Fibroblast of upper back skin (primary cell): ENCODE results near the gene ADAM12.
A peak's percentile ranks its signal among the peaks of the same experiment; 100 is the strongest.

Experiments used
- DNase-seq: peaks from one replicate; pipeline ENCODE4 v3.0.0-alpha.2; 2013

Gene ADAM12, protein sequence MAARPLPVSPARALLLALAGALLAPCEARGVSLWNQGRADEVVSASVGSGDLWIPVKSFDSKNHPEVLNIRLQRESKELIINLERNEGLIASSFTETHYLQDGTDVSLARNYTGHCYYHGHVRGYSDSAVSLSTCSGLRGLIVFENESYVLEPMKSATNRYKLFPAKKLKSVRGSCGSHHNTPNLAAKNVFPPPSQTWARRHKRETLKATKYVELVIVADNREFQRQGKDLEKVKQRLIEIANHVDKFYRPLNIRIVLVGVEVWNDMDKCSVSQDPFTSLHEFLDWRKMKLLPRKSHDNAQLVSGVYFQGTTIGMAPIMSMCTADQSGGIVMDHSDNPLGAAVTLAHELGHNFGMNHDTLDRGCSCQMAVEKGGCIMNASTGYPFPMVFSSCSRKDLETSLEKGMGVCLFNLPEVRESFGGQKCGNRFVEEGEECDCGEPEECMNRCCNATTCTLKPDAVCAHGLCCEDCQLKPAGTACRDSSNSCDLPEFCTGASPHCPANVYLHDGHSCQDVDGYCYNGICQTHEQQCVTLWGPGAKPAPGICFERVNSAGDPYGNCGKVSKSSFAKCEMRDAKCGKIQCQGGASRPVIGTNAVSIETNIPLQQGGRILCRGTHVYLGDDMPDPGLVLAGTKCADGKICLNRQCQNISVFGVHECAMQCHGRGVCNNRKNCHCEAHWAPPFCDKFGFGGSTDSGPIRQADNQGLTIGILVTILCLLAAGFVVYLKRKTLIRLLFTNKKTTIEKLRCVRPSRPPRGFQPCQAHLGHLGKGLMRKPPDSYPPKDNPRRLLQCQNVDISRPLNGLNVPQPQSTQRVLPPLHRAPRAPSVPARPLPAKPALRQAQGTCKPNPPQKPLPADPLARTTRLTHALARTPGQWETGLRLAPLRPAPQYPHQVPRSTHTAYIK

DNA sequence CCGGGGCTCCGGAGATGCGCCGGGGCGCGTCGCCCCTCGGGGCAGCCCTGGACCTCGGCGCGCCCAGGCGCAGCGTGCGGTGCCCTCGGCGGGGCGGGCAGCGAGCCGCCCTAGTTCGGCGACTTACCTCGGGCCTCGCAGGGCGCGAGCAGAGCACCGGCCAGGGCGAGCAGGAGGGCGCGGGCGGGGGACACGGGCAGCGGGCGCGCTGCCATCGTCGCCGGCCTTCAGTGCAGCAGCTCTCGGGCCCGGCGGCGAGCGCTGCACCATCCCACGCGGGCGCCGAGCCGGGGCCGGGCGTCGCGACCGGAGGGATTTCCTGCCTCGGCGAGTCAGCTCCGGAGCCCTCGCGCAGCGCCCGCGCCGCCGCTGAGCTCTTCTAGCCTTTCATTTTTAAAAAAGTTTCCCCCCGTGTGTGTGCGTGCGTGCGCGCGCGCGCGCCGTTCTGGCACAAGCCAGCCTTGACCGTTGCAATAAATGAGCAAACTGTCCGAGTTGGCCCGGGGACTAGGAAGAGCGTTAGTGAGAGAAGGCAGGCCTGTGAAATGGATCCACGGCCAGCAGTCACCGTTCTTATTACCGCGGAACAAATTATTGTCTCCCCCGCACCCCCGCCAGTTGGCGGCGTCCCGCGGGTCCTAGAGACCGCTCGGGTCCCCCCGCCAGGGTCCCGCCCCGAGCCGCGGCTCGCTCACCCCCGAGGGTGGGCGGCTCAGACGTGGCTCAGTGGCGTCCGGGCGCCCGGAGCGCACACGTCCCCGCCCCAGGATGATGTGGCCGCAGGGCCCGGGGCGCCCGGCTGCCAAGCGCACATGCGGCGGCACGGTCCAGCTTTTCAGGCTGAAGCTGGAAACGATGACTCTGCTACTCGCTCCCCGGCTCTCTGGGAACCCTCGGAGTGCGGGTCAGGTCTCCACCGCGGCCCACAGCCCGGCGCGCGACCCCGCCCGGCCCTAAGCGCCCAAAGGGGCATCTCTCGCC lies at the start of gene ADAM12:
TSS of gene ADAM12 (minus strand) at position 547 of the 981 bp plus-strand sequence. CDS start at position 215, 332 bp downstream.
- DNase-seq = peak; percentile 67

DNA sequence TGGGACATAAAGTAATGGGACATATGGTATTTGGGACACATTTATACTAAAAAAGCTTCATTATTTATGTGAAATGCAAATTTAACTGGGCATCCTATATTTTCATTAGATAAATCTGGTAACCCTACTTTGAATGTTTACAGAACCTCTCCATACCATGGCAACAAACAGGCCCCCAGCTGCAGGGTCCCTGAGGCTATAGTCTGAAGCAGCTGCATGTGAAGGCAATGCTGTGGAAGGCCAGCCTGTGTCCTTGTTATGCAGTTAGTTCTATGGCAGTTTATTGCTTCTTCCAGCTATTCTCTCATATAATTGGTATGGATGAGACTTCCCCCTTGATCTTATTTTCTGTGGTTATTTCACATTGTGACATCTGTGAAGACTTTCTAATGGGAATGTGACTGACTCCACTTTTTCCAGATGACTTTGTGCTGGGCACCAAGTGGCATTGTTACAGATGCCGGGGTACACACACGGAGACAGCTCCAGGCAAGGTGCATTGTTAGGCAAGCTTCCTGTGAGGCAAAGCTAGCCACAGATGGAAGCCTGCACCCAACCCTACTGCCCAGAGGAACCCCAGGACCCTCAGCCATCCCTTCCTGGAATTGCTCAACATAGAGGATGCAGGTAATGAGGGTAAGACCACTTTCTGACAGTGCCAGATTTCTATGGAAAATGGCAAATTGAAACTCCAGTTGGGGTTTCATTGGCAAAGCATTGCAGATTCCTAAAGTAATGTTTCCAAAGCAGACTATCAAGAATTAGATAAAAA lies 49.5 kb upstream of the ADAM12 start:
- no peak for DNase-seq

DNA sequence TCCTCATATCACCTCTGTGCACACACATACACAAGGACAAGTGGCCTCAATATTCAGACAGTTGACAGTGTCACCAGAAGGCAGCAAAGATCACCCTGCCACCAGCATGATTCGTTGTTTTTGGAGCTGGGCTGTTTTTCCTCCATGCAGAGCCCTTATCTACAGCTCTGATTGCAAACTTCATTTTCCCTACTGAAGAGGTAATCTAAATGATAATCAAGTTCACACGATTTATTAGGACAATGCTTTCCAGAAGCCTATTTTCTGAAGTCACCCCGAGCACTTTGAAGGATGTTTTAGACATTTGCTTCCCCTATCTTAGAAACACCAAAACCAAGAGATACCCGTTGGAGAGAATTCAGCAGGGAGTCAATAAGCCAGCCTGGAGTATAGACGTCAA lies 46.0 kb upstream of the ADAM12 start:
- DNase-seq = no peak

DNA sequence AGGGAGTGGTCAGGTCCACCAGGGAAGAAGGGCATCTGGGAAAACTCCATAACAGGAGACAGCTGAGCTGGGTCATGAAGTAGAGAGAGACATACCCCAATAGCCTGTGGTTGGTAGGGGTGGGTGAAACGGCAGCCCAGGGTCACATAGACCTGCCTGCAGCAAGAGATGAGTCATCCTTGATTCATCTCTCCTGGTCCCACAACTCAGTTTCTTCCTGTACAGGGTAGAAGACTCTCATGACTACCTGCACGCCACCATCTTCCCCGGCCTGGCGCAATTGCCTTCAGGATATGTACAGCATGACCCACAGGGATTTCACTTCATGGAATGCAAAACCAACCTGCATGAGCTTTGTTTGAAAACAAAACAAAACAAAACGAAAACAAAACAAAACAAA lies 45.1 kb upstream of the ADAM12 start:
- DNase-seq = peak; percentile 16

DNA sequence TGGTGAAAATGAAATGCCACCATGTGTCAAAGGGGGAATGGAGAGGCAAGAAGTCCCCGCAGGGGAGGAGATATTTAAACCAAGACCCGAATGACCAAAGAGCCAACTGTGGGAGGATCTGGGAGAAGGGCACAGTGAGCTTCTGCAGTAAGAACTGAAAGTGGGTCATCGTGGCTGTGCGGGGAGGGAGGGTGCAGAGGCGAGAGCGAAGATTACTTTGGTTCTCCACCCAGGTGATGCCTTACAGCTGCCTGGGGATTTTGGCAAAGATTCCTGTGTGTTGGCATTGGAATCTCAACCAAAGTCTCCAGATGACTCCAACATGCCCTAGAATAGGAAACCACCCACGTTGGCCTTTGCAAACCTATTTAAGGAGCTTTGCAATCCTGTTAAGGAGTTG lies 44.2 kb upstream of the ADAM12 start:
- no peak for DNase-seq

DNA sequence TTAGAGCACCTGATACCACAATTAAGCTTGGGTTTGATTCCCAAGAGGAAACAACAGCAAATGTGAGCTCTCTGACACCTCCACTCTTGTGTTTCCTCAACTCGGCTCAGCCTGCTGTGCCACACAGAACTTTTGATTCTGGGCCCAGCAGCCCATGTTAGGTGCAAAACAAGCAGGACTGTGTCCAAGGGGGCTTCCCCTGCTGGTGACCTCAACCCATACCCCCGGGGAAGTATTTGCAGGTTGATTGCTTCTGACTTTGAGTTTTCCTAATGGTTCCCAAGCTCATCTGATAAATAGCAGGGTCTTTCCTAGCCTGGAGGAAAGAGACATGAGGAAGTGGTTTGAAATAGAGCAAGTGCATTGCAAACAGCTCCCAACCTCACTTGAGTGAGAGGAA lies 43.5 kb upstream of the ADAM12 start:
- DNase-seq = no peak

DNA sequence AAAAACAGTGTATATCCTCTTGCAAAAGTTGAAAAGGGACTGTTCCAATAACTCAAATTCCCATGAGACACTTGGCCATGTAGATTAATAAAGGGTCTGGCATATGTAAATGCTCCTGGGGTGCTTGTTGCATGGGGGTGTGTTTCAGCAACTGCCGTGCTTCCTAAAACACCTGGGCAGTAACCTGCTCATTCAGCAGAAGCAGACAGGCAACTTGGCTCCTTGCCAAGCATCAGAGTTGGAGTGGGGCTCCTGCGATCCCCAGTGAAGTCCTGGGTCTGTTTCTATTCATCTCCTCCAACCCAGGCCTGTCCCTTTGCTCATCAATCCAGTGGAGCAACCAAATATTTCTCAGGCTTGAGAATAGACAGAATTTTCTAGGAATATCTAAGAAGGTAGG lies 42.2 kb upstream of the ADAM12 start:
- DNase-seq = no peak

DNA sequence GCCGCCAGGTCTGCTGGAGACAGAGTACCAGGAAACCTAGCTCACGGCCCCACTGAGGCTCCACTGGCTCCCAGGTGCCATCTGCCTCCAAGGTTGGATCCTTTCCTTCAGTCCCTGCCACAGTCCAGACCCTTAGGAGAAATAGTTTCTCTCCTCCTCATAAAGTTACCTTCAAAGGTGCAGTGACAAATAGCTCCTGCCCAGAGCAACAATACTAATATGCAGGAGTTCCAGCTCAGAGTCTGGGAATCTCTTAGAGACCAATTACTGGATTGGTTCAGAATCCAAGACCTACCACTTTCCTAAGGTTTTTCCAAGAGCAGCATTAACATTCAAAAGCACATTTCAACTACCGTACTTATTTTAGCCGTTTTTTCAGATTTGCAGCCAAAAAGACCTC lies 41.0 kb upstream of the ADAM12 start:
- no peak for DNase-seq

DNA sequence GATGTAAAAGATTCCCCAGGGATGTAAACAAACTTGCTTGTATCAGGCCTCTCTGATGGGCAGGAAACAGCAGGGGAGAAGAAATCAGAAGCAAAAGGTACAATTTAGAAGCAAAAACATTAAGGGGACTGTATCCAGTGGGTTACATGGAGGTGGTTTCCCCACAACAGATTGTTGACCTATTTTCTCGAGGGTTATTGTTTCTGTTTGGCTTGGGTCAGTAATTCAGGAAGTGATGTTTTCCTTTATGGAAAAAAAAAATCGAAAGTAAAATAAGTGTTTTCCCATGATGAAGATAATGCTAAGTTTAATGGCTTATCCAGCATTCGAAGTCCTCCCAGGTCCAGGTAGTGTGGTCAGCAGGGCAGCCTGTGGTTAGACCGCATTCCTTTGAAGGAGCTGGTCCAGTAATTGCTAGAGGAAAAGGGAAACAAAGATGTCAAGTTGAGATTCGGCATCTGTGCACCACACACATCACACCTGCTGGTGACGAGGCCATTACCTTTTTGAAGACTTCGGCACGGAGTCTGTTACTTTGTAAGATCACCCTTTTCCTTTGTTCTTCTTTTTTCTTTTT lies 37.3 kb upstream of the ADAM12 start:
- peak; percentile 20 for DNase-seq

DNA sequence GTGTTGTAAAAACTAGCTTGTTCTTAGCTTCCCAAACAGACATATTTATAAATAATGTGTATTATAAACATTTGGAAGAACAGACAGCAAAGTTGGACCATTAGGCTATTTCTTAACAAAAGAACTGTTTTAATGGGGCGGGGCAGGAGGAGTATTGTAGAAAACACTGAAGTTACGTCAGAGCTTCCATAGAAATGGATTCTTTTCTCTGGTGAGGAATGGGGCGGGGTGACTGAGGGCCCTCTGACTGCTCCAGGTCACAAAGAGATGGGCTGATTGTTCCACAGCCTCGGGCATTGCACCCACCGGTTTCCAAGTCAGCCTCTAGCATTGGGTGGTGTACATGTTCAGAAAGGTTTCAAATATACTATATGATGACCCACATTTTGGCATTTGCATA lies 36.8 kb upstream of the ADAM12 start:
- no peak for DNase-seq

DNA sequence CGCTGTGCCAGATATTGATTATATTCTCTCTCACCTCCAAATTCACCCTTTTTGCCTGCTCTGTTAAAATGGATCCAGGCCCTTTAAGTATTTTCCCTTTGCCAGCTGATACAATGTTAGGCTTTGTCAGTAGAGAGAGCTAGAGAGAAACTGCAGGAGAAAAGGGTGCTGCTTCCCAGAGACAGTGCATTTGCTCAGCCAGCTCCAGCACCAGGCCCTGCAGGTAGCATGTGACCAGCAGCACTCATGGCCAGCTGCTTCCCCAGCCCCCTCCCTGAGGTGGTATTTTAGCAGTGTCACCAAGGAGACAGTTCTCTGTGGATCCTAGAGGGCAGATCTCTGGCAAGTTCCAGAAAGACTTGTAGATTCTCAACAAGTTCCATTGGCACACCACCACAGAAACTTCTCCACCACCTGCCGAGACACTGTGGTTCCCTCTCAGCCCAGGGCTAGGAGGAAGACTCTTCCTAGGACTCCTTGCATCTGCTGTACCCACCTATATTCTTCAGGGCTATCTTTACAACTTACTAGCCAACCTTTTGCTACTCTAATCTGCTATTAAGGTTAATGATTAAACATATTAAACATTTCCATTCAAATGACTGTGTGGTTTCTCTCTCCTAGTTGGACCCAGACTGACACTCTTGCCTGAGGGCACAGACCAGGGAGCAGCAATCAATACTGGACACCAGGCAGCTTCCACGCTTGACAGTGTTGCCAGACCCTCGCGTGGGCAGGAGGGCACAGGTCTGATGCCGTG lies 35.6 kb upstream of the ADAM12 start:
- DNase-seq = no peak

DNA sequence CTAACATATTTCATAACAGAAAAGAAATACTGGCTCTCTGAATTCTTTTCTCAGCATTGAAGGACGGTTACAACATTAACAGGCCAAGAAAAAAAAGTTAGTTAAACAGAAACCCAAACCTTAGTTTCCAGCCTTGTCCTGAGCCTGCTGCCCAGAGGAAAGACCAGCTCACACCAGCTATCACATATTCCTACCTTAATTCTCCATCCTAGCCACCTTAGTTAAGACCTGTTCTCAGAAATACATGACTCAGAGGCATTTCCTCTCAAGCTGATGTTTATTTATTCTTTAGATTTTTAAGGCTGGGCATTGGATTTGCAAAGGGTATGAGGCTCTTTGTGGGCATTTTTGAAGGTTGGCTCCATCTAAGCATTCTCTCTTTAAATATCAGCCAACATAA lies 34.3 kb upstream of the ADAM12 start:
- peak; percentile 28 for DNase-seq

DNA sequence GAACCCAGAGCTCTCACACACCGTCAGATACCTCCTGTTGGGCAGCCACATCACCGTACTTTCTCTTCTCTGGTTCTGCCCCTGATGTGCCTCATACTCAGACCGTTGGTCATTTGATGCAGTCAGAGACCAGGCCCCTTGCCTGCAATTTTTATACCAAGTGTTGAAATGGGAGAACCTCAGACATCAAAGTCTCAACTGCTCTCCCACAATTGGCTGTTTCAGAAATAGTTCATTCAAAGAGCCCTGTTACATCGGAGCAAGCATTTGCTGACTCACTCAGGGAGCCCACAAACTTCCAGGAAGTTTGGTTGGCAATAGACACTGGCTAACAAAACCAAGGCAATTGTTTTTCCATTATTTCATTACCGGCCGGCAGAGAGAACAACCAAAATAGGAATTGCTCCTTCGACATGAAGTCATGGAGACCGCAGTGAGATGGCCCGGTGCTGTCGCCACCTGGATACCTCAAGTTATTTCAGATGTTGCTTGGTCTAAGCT lies 33.5 kb upstream of the ADAM12 start:
- peak; percentile 99 for DNase-seq

DNA sequence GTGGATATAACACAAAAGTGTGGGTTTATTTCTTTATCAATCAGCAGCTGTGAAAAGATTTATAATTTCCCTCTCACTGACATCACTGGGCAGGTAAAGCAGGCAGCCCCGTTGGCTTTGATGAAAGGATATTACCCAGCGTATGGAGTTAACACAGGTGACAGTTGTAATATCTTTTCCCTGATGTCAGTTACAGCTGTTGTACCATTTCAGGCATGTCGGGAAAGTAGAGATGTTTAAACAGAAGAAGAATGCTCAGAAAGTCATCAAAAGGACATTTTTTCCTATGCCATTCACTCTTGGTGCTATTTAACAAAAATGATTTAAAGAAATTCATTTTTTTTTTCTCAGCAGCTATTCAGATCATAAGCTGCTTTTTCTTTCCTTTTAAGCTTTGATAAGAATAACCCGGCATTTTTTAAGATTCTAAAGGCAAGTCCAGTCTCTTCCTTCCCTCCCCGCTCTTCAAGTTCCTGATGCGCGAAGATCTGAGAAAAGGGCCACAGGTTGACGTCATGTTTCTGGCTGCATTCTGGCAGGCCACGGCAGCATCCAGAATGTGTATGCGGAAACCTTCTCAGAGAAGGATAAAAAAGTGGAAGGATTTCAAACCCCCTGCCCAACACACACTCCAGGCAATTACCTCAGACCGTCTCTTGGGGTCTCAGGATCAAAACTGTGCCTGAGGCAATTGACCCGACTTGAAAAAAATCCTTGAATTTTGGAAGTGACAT lies 32.5 kb upstream of the ADAM12 start:
- DNase-seq = peak; percentile 71

DNA sequence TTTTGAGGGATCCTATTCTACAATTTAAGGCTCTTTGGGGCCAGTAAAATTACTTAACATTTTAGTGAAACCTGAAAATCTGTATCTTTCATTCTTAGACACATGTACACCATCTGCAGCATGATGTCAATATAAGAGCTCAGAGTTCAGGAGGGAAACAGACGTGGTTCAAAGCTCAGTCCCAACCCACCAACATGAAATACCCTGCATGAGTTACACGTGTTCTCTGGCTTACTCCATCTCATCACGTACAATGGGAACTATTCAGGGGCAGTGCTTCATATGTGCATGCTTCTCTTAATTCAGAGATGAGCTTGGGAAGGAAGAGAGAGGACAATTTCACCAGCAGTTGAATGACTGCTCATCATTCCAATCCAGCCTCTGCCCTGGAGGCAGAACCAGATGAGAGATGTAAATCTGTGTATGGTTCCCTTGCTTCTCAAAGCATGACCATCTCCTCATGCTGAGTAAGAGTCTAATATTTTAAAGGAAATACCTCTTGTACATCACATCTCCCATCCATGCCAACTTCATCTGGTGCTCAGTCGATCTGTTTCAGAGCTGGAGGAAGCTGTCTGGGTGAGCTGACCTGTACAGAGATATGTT lies 29.0 kb upstream of the ADAM12 start:
- no peak for DNase-seq

DNA sequence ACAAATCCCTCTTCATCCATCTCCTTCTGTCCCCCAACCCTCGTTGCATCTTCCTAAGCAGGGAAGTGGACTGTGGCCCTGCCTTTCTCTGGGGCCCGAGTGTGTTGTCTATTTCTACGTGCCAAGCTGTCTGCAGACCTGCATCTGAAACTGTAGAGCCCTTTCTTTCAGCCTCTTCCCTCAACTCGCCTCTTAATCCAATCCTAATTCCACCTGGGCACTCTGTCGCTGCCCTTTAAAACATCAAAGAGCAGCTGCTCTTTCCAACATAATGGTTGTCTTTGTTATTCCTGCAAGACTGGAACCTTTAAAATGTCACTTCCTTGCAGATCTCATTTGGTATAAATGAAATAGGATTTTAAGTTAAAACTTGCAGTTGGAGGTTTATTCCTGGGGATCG lies 21.5 kb upstream of the ADAM12 start:
- DNase-seq = no peak

DNA sequence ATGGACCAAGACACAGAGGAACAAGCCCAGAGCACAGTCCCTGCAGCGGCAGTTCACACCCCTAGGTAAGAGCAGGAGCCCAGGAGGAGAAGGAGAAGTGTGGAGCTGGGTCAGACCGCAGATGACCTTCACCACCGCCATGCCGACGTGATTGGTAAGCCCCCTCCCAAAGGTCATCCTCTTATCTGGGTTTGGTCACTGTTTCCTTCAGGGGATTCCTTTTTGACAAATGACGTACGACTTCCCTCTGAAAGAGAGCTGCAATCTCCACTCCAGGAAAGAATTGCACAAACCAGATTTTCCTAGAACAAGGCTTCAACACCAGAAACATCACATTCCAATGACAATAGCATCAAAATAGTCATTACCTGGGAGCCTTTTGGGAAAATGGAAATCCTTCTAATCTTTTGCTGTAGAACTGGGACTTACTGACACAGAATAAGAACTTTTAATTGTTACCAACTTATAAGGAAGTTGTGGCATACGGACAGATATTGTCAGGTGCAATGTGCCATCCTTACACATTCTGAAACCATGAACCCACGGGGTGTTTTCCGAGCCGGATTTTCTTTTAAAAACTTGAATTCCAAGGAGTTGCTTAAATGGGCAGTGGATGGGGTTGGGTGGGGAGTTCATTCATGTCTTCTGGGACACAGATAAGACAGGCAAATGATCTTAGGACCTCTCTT lies 20.8 kb upstream of the ADAM12 start:
- DNase-seq = peak; percentile 13

DNA sequence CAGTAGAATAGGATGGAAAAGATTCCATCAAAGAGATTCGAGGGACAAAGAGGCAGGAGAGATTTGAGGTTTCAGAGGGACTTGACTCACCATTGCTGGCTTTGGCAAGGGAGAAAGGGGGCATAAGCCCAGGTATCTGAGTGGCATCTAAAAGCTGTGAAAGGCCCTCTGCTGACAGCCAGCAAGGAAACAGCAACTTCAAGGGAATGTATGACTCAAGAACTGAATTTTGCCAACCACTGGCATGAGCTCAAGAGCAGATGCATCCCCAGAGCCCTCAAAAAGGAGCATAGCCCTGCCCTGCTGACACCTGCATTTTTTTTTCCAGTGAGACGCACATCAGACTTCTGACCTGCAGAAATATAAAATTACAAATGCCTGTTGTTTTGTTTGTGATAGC lies 19.6 kb upstream of the ADAM12 start:
- DNase-seq = peak; percentile 10
